Kidney (tissue), 14 donors: Measurements from ENCODE around the gene PLXNA1. TPM values are rescaled to one million over a fixed set of nuclear protein-coding genes. Genes with fewer than 3 reads are reported as not detected.

Experiments used
- DNase-seq, 5 donors: peaks; one replicate each; pipeline ENCODE4 v3.0.0-alpha.2; 2013 to 2020
- FAIRE-seq: peaks from 2 replicates; lab custom pipeline; 2012; peaks lifted over from hg19 to GRCh38; lab: Jason Lieb, UNC
- H3K27ac ChIP-seq, 2 donors: one replicate each; pipeline ENCODE4 v1.7.0; 2013; ENCODE audit warnings: low read depth in 2 of 2, low read length in 2 of 2, inconsistent platforms in 1 of 2
- H3K27me3 ChIP-seq: one replicate; pipeline ENCODE4 v1.7.1; 2013; ENCODE audit warnings: low read length, inconsistent platforms; ENCODE audit not compliant: control insufficient read depth, insufficient read depth
- H3K36me3 ChIP-seq, 3 donors: one replicate each; pipeline versions ENCODE4 v1.7.0 to v1.7.1; 2013; ENCODE audit warnings: low read length in 3 of 3, control low read depth in 1 of 3, inconsistent platforms in 1 of 3; ENCODE audit not compliant: insufficient read depth in 3 of 3, control insufficient read depth in 2 of 3
- H3K4me1 ChIP-seq, 3 donors: one replicate each; pipeline versions ENCODE4 v1.7.0 to v1.7.1; 2013; ENCODE audit warnings: low read length in 3 of 3, inconsistent platforms in 1 of 3, low read depth in 1 of 3; ENCODE audit not compliant: control insufficient read depth in 2 of 3, insufficient read depth in 2 of 3
- H3K4me3 ChIP-seq, 3 donors: one replicate each; pipeline versions ENCODE4 v1.7.0 to v1.8.1; 2013; ENCODE audit warnings: low read length in 3 of 3, control low read depth in 1 of 3, inconsistent platforms in 1 of 3
- H3K9ac ChIP-seq, 3 donors: one replicate each; pipeline versions ENCODE4 v1.7.0 to v1.7.1; 2013; ENCODE audit warnings: low read length in 3 of 3, control low read depth in 1 of 3, inconsistent platforms in 1 of 3
- H3K9me3 ChIP-seq, 3 donors: one replicate each; pipeline versions ENCODE4 v1.7.0 to v1.7.1; 2013; ENCODE audit warnings: low read length in 3 of 3, control low read depth in 1 of 3, inconsistent platforms in 1 of 3; ENCODE audit not compliant: control insufficient read depth in 2 of 3, insufficient read depth in 1 of 3
- intact Hi-C: fragments of 100-400 bp; cut with DNase I; formaldehyde crosslinking; loops from one replicate; pipeline ENCODE4 v1.11.1; 2022
- polyA plus RNA-seq: library from polyadenylated mRNA; stranded (reverse); fragments of 350-450 nt; fragmentation: Illumina TruSeq; extraction: RNeasy Lipid Tissue Mini Kit (QIAGEN cat#74804); gene quantifications from one replicate; pipeline ENCODE4 v1.2.3, GENCODE V29; 2014; ENCODE audit warnings: low read depth, low replicate concordance; ENCODE audit not compliant: insufficient read depth
- total RNA-seq: library from RNA; stranded (reverse); fragmentation: NEBNext Ultra II Directional; extraction: Animal tissue kit (Norgen Biotek cat#: 25700); gene quantifications from one replicate; pipeline ENCODE4 v1.2.1, GENCODE V29; 2021
- TF ChIP-seq, protein P1 (sequence below): IDR thresholded peaks from 3 replicates; pipeline ENCODE4 v1.5.1; 2012; ENCODE audit warnings: mild to moderate bottlenecking, moderate library complexity, borderline replicate concordance; ENCODE audit not compliant: insufficient read depth; ENCODE audit errors: extremely low read depth
- donor health status: control.
- donor health status: control.
- donor health status: control.
- donor health status: control.
- donor health status: control.
- donor health status: DM: yes; HTN: yes; CAD: no.
- donor health status: Normal renal cell carcinoma (clear cell type).

PLXNA1 gene
- total and polyA plus RNA-seq, 2 donors from 2014 or later: 5.3 to 29.0 TPM

DNA sequence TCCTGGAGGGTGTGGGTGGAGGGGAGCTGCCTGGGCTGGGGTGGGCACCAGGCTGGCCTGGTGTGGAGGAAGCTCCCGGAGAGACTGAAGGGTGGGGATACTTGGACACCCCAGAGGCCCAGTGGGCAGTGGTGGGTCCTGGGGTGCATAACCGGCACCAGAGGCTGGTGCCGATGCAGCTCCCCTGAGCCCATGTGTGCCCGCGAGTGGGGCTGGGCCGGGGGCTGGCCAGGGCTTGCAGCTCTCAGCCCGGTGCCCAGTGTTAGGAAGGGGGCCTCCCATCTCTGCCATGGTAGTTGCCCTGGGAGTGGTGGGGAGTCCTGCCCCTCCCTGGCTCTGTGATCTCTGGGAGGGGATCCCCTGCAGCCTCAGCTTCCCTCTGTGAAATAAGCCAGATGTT, 9.3 kb downstream of the PLXNA1 start:
- TF ChIP-seq, protein P1, sequence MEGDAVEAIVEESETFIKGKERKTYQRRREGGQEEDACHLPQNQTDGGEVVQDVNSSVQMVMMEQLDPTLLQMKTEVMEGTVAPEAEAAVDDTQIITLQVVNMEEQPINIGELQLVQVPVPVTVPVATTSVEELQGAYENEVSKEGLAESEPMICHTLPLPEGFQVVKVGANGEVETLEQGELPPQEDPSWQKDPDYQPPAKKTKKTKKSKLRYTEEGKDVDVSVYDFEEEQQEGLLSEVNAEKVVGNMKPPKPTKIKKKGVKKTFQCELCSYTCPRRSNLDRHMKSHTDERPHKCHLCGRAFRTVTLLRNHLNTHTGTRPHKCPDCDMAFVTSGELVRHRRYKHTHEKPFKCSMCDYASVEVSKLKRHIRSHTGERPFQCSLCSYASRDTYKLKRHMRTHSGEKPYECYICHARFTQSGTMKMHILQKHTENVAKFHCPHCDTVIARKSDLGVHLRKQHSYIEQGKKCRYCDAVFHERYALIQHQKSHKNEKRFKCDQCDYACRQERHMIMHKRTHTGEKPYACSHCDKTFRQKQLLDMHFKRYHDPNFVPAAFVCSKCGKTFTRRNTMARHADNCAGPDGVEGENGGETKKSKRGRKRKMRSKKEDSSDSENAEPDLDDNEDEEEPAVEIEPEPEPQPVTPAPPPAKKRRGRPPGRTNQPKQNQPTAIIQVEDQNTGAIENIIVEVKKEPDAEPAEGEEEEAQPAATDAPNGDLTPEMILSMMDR: no peak
- no peak overlapping the region for H3K27ac ChIP-seq
- FAIRE-seq: no peak

DNA sequence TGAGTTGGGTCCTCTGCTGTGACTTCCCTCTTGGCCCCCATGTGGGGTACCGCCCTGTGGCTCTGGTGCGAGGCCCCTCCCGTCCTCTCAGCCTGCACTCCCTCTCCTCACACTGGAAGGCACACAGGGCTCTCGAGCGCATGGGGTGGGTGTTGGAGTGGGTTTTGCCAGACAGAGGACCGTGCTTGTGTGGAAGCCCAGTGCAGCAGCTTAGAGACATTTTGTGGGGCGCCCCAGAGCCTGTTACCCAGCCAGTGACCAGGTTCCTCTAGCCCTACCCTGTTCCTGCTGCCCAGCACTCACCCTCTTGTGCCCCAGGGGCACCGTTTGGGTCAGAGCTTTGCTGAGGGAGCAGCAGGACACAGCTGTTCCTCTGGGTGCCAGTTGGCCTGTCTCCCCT, 9.9 kb downstream of the PLXNA1 start:
- intact Hi-C loops: no loop called here
- H3K9ac ChIP-seq: no peak overlapping the region
- H3K27me3 ChIP-seq: no peaks in the 10 kb centered on the region
- H3K4me1 ChIP-seq: peaks cover 0 to 10% (median 0%) of the 10 kb centered on the region in 3 donors
- H3K27ac ChIP-seq: no peak overlapping the region
- no peaks in the 10 kb centered on the region for H3K9me3 ChIP-seq
- no peak overlapping the region for H3K4me3 ChIP-seq
- TF ChIP-seq, protein P1: no peak
- FAIRE-seq: no peak
- no peak for DNase-seq
- H3K36me3 ChIP-seq: peaks cover 0 to 3% (median 0%) of the 10 kb centered on the region in 3 donors

More for the DNA sequence above, 9.3 kb downstream of the PLXNA1 start:
- Histone ChIP-seq H3K4me1 (peaks cover 0 to 10% (median 0%) of the 10 kb centered on the region in 3 donors), H3K4me3 (no peak overlapping the region), H3K9ac (no peak overlapping the region), H3K36me3 (peaks cover 0 to 3% (median 0%) of the 10 kb centered on the region in 3 donors), H3K27me3 (no peaks in the 10 kb centered on the region), H3K9me3 (no peaks in the 10 kb centered on the region)
- DNase-seq: no peak
- intact Hi-C loops: no loop called here

DNA sequence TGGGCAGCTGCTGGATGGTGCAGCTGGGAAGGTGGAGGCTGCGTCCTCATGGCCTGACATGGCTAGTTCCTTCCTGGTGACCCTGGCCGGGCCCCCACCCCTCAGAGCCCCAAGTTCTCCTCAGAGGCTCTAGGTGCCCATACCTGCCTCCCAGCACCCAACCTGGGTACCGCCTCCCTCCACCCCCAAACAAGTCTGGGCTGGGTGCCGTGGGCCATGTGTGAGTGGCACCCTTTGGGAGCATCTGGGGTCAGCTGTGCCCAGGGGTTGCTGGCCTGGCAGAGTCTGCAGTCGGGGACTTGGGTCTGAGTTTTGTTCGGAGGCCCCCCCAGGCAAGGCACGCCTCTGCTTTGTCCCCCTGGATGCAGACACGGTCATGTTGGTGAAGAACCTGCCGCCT, 10.5 kb downstream of the PLXNA1 start:
- intact Hi-C loops: no loop called here
- Histone ChIP-seq H3K4me3 (no peak overlapping the region), H3K4me1 (peaks cover 0 to 10% (median 0%) of the 10 kb centered on the region in 3 donors), H3K27me3 (no peaks in the 10 kb centered on the region), H3K9me3 (no peaks in the 10 kb centered on the region), H3K36me3 (peaks cover 0 to 3% (median 0%) of the 10 kb centered on the region in 3 donors), H3K27ac (no peak overlapping the region), H3K9ac (no peak overlapping the region)
- TF ChIP-seq, protein P1: no peak
- DNase-seq (no peak), FAIRE-seq (no peak)
